Measurements from ENCODE around the gene ACYP1.

ACYP1 gene

DNA sequence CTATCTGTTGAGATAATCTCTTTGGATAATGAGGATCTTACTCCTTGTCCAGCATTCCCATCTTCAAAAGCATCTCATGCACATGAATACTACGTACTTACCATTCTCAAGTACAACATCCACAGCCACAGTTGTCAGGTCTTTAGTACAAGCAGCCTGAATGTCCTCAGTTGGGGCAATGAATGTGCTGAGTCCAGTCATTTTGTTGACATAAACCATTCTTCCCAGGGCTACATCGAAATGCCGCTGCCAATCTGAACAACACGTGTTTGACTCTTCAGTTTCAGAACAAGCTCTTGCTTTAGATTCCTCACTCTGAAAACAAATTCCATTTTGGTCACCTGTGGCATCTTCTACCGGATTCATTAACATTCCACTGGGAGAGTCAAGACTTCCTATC, 17.5 kb downstream of the ACYP1 start:
- Histone ChIP-seq H2AFZ (ENCODE audit: low read depth, low read length) (no peak overlapping the region), H3K27ac (ENCODE audit: low read length) (no peak overlapping the region), H3K9me3 (ENCODE audit: insufficient read depth, low read length, severe bottlenecking) (no peaks in the 10 kb centered on the region), H3K4me1 (ENCODE audit: insufficient read depth, low read length) (peaks cover 49% of the 10 kb centered on the region), H3K4me3 (ENCODE audit: low read depth in 1 of 2, low read length in 2 of 2) (no peak overlapping the region), H3K9ac (ENCODE audit: low read depth, low read length) (no peak overlapping the region), H3K36me3 (ENCODE audit: insufficient read depth, low read length) (peaks cover 33% of the 10 kb centered on the region), H3K27me3 (ENCODE audit: insufficient read depth, low read length, poor library complexity) (no peaks in the 10 kb centered on the region), H3K4me2 (ENCODE audit: insufficient read depth, low read length) (peak overlapping the region; percentile 14; the same call in 1 of the 2 replicates), H3K79me2 (ENCODE audit: insufficient read depth, low read length) (peaks cover 77% of the 10 kb centered on the region), H4K20me1 (ENCODE audit: insufficient read depth, low read length) (peaks cover 5% of the 10 kb centered on the region; the same call in 1 of the 2 replicates)
- TF ChIP-seq EZH2 (IDR thresholded peaks at IDR 0.05; ENCODE audit: borderline replicate concordance, low read depth, low read length, severe bottlenecking) (no peak), CTCF (IDR thresholded peaks at IDR 0.05; ENCODE audit: borderline replicate concordance, extremely low read depth, low read length, poor library complexity, severe bottlenecking) (no peak)
- no peak for ATAC-seq (ENCODE audit: insufficient read depth, low read depth)
- DNase-seq: no peak

DNA sequence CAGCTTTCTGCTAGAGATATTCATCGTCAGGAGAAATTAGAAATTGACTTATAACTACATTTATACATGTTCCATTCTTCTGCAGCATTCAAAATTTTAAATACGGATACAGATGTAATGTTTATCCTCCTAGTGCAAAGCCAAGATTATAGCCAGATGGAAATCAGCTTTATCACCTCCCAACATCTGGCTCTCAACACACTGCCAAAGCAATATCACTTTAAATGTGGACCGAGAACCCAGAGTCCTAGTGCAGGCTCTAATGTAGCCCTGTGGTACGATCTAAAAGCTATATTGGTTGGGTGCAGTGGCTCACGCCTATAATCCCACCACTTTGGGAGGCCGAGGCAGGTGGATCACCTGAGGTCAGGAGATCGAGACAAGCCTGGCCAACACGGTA, 19.1 kb downstream of the ACYP1 start:
- Histone ChIP-seq H3K4me3 (ENCODE audit: low read depth in 1 of 2, low read length in 2 of 2) (no peak overlapping the region), H3K79me2 (ENCODE audit: insufficient read depth, low read length) (peaks cover 64% of the 10 kb centered on the region), H3K4me2 (ENCODE audit: insufficient read depth, low read length) (peak overlapping the region; percentile 26; the same call in 1 of the 2 replicates), H3K9ac (ENCODE audit: low read depth, low read length) (no peak overlapping the region), H3K36me3 (ENCODE audit: insufficient read depth, low read length) (peaks cover 41% of the 10 kb centered on the region), H3K27ac (ENCODE audit: low read length) (no peak overlapping the region), H3K4me1 (ENCODE audit: insufficient read depth, low read length) (peaks cover 38% of the 10 kb centered on the region), H2AFZ (ENCODE audit: low read depth, low read length) (no peak overlapping the region), H3K27me3 (ENCODE audit: insufficient read depth, low read length, poor library complexity) (no peaks in the 10 kb centered on the region), H3K9me3 (ENCODE audit: insufficient read depth, low read length, severe bottlenecking) (no peaks in the 10 kb centered on the region), H4K20me1 (ENCODE audit: insufficient read depth, low read length) (peaks cover 5% of the 10 kb centered on the region; the same call in 1 of the 2 replicates)
- no peak for DNase-seq
- ATAC-seq (ENCODE audit: insufficient read depth, low read depth): no peak
- TF ChIP-seq CTCF (IDR thresholded peaks at IDR 0.05; ENCODE audit: borderline replicate concordance, extremely low read depth, low read length, poor library complexity, severe bottlenecking) (no peak), EZH2 (IDR thresholded peaks at IDR 0.05; ENCODE audit: borderline replicate concordance, low read depth, low read length, severe bottlenecking) (no peak)

DNA sequence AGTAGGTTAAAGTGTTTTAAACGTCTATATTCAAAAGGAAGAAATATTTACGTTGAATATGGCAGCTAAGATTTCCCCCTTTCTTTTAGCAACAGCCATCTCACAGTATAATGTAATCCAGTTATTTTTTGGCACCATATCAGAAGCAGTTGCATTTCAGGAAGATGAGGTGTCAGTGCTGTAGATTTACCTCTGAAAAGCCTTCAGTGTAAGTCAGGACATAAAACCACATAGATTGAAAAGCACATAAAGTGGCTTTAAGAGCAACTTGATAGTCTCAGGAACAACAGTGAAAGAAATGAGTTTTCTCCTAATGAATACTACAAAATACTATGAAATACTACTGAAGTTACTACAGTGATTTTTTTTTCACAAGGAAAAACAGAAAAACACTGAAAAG, 19.5 kb downstream of the ACYP1 start:
- no peaks in the 10 kb centered on the region for H3K27me3 ChIP-seq (ENCODE audit: insufficient read depth, low read length, poor library complexity)
- H3K4me3 ChIP-seq (ENCODE audit: low read depth in 1 of 2, low read length in 2 of 2): no peak overlapping the region
- peak overlapping the region; percentile 26; the same call in 1 of the 2 replicates for H3K4me2 ChIP-seq (ENCODE audit: insufficient read depth, low read length)
- ATAC-seq (ENCODE audit: insufficient read depth, low read depth) (0 out of 3 replicates have a peak, but pooled peaks have one; percentile 19), DNase-seq (no peak)
- peaks cover 60% of the 10 kb centered on the region for H3K79me2 ChIP-seq (ENCODE audit: insufficient read depth, low read length)
- TF ChIP-seq CTCF (IDR thresholded peaks at IDR 0.05; ENCODE audit: borderline replicate concordance, extremely low read depth, low read length, poor library complexity, severe bottlenecking) (no peak), EZH2 (IDR thresholded peaks at IDR 0.05; ENCODE audit: borderline replicate concordance, low read depth, low read length, severe bottlenecking) (no peak)
- peaks cover 34% of the 10 kb centered on the region for H3K4me1 ChIP-seq (ENCODE audit: insufficient read depth, low read length)
- H3K36me3 ChIP-seq (ENCODE audit: insufficient read depth, low read length): peaks cover 40% of the 10 kb centered on the region
- no peak overlapping the region for H2AFZ ChIP-seq (ENCODE audit: low read depth, low read length)
- no peak overlapping the region for H3K9ac ChIP-seq (ENCODE audit: low read depth, low read length)
- no peaks in the 10 kb centered on the region for H3K9me3 ChIP-seq (ENCODE audit: insufficient read depth, low read length, severe bottlenecking)
- peaks cover 5% of the 10 kb centered on the region; the same call in 1 of the 2 replicates for H4K20me1 ChIP-seq (ENCODE audit: insufficient read depth, low read length)
- H3K27ac ChIP-seq (ENCODE audit: low read length): no peak overlapping the region

Data from DND-41 (cell line).